ENCODE data around the gene TTC34.

The TTC34 gene, protein sequence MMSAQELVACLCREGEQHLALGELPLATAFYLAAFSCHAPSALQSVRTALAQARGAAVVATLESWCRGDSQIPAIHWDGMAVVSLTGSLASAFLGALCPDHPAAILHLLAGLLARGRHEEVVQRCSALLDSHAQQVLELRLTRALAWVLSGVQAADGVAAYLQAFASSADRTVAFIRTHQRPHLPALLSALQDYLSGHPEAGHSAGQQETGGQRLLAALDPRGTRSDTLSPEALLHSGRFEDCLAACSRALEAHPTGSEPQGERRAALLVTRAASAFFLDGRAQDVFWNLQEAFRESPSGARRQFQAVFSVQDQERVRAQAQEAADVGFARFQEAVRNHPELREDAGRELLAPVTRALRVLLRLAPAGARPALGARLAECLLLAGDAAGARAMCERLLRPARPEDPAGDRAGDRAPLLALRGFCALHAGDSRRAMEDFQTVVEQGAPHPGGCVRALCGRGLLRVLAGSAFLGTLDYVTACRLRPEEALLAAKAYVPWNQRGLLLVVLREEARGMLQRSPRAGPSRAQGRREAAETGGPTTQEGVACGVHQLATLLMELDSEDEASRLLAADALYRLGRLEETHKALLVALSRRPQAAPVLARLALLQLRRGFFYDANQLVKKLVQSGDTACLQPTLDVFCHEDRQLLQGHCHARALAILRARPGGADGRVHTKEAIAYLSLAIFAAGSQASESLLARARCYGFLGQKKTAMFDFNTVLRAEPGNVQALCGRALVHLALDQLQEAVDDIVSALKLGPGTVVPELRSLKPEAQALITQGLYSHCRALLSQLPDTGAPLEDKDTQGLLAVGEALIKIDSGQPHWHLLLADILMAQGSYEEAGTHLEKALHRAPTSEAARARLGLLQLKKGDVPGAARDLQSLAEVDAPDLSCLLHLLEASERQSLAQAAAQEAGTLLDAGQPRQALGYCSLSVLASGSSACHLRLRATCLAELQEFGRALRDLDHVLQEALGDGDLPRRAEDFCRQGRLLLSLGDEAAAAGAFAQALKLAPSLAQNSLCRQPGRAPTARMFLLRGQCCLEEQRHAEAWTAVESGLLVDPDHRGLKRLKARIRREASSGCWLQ

DNA sequence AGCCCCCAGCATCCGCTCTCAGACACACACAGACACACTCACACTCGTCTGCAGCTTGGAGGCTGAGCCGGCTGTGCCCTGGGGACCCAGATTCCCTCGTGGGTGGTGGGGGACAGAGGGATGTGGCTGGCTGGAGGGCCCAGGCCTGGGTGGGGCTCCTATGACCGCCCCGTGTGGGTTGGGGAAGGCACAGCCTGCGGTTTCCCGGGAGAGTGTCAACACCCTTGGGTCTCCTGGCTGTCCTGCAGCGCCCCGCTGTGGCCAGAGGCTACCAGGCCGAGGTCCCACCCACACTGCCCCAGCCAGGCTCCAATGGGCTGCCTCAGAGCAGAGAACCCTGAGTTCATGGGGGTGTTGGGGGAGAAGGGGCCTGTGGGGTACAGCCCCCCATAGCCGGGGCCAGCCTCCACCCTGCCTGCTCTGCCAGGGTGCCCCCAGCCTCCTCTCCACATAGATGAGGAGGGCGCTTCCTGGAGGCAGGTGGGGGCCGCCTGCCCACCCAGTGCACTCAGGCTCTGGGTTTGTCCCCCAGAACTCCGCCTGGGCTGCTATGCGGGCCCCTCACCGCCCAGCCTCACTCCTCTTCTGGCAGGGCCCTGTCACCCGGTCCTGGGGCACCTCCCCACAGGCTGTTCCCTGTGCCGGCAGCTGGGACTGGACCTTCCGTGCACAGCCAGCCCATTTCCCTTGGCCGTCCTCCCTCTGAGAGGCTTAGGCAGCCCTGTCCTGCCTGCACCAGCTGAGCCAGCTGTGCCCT is at the start of gene TTC34:
TTC34 (minus strand) TSS at position 159 of the 757 bp plus-strand sequence. CDS start 866 bp downstream, outside the sequence.
- no peaks in the 10 kb centered on the region for H3K9me3 ChIP-seq (ENCODE audit: low read length)
- H3K27me3 ChIP-seq (ENCODE audit: insufficient read depth, low read length): peaks cover 46% of the 10 kb centered on the region
- H3K36me3 ChIP-seq (ENCODE audit: insufficient read depth, low read length): no peaks in the 10 kb centered on the region
- no peak within 1 kb of the TSS for H2AFZ ChIP-seq (ENCODE audit: low read depth, low read length)
- H3K4me1 ChIP-seq (ENCODE audit: insufficient read depth, low read length): no peaks in the 10 kb centered on the region
- no peak within 1 kb of the TSS for H3K4me3 ChIP-seq (ENCODE audit: low read length)

DNA sequence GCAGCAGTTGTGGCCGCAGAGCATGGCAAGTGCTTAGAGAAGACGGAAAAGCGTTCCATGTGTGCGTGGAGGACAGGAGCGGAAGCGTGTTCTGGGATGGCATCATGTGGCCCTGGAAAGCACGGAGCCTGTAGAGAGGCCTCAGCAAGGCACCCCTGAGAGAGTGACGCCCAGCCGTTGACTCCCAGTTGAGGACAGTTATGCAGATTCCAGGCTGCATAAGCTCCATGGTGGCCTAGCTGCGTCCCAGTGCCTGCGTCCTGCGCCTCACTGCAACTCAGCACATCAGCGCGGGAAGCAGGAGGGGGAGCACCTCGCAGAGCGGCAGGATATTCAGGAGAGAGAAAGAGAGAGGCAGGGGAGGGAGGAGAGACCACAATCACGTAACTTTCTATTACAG is 49.0 kb upstream of the TTC34 start:
- H3K36me3 ChIP-seq (ENCODE audit: insufficient read depth, low read length): no peaks in the 10 kb centered on the region
- H3K27me3 ChIP-seq (ENCODE audit: insufficient read depth, low read length): peaks cover 51% of the 10 kb centered on the region
- no peaks in the 10 kb centered on the region for H3K9me3 ChIP-seq (ENCODE audit: low read length)
- no peaks in the 10 kb centered on the region for H3K4me1 ChIP-seq (ENCODE audit: insufficient read depth, low read length)
- no peak overlapping the region for H2AFZ ChIP-seq (ENCODE audit: low read depth, low read length)
- H3K4me3 ChIP-seq (ENCODE audit: low read length): no peak overlapping the region

DNA sequence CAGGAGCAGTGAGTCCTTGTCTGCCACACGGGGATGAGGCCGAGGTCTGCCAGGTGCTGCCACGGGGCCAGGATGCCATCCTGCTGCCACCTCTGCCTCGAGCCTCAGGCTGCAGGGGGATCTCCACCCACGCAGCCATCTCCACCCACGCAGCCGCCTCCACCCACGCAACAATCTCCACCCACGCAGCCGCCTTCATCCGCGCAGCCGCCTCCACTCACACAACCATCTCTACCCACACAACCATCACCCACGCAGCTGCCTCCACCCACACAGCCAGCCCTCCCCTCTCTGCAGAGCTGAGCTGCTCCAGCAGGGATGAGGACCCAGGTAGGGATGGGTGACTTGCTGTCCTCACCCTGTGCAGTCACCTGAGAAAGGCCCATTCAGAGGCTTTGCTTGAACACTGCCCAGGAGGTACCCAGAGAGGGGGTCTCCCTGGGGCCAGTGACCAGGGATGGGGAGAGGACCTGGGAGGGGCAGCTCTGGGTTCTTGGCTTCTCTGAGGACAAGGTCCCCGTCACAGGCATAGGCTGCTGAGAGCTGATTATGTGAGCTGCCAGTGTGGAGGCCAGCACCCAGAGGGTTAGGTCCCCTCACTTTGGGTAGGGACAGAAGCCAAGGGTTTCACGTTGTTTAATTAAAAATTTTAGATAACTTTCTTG is 46.6 kb upstream of the TTC34 start:
- Histone ChIP-seq H3K9me3 (ENCODE audit: low read length) (no peaks in the 10 kb centered on the region), H3K27me3 (ENCODE audit: insufficient read depth, low read length) (peaks cover 38% of the 10 kb centered on the region), H3K4me3 (ENCODE audit: low read length) (no peak overlapping the region), H2AFZ (ENCODE audit: low read depth, low read length) (no peak overlapping the region), H3K4me1 (ENCODE audit: insufficient read depth, low read length) (no peaks in the 10 kb centered on the region), H3K36me3 (ENCODE audit: insufficient read depth, low read length) (no peaks in the 10 kb centered on the region)

DNA sequence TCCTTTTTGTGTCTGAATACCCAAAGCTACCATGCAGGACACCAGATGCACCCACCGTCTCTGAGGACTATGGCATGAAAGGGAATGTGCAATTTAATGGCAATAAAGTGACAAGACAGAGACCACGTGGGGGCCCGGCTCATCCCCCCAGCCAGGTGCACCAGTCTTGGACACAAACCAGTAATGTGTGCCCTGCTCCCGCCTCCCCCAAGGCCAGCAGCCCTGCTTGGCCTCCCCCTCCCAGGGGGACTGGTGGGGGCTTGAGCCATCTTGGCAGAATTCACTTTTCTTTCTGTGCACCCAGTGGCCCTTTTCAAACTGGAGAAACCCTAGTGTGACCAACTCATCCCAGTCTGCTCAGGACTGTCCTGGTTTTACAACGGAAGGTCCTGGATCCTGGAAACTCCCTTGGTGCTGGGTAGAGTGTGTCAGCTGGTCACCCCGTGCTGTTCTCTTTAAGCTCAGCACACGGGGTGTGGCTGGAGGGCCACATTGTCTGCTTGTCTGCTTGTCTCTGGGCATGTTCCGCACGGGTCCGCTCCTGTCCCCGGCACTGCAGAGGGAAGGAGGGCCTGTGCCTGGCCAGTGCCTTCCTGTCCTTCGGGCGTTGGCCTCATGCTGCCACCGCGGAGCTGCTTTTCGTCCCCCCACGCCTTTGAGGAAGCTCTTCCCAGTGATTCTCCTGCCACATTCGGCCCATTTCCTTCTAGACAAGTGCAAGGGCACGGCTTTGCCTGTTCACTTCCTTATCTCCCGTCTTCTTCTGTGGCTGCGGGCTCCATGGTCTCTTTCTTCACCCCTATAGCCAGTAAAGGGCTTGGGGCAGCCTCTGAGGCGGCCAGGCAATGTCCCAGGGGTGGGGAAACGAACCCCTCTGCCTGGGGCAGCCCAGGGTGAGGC is 45.8 kb upstream of the TTC34 start:
- Histone ChIP-seq H3K27me3 (ENCODE audit: insufficient read depth, low read length) (peaks cover 33% of the 10 kb centered on the region), H2AFZ (ENCODE audit: low read depth, low read length) (no peak overlapping the region), H3K4me3 (ENCODE audit: low read length) (no peak overlapping the region), H3K36me3 (ENCODE audit: insufficient read depth, low read length) (no peaks in the 10 kb centered on the region), H3K4me1 (ENCODE audit: insufficient read depth, low read length) (no peaks in the 10 kb centered on the region), H3K9me3 (ENCODE audit: low read length) (no peaks in the 10 kb centered on the region)

DNA sequence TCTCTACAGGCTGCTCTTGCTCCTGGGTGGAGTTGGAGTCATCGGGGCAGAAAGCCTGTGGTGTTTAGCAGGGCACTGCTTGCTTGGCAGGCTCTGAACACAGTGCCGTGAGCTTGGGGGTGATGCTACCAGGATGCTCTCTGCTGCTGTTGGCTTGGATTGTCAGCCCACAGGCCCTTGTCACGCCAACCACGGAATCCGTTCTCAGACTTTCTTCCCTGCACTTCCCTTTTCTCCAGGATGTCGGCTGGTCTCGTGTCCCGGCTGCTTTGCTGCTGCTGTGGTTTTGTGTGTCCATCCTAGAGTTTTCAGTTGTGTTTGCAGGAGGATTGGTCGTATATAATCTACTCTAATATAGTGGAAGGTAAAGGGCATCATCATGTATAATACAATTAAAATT is 44.4 kb upstream of the TTC34 start:
- Histone ChIP-seq H3K36me3 (ENCODE audit: insufficient read depth, low read length) (no peaks in the 10 kb centered on the region), H3K4me1 (ENCODE audit: insufficient read depth, low read length) (no peaks in the 10 kb centered on the region), H3K9me3 (ENCODE audit: low read length) (no peaks in the 10 kb centered on the region), H3K27me3 (ENCODE audit: insufficient read depth, low read length) (peaks cover 32% of the 10 kb centered on the region), H2AFZ (ENCODE audit: low read depth, low read length) (no peak overlapping the region), H3K4me3 (ENCODE audit: low read length) (no peak overlapping the region)

DNA sequence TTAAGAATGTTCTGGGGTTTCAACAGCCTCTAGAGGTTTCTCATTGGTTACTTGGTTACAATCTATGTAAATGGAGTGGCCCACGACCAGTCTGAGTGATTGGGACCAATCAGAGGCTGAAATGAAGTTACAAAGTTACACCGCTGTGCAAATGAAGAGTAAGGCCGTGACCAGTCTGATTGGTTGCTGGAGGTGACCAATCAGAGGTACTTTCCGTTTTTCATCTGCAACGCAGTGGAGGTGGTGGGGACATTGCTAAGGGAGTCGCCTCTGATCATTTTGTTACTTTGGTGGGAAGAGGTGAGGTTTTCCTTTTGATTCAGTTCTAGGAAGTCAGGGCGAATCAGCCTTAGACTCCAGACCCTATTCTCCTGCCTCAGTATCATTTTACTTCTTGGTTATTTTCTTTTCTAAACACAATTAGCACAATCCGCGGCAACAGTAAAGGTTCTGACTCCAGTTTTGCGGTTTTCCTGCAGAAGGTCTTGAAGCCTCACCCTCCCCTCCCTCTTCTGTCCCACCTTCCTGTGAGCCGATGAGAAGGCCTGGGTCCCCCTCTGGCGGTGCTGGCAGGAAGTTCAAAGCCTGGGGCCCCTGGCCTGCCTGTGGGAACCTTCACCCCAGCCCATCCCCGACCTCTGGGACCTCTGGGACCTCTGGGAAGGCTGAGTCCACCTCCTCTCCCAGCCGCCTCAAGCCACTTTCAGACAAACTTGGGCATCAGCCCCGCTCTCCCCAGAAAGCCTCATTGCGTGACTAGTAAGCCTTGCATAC is 38.7 kb upstream of the TTC34 start:
- Histone ChIP-seq H3K36me3 (ENCODE audit: insufficient read depth, low read length) (no peaks in the 10 kb centered on the region), H3K4me3 (ENCODE audit: low read length) (no peak overlapping the region), H3K4me1 (ENCODE audit: insufficient read depth, low read length) (no peaks in the 10 kb centered on the region), H2AFZ (ENCODE audit: low read depth, low read length) (no peak overlapping the region), H3K9me3 (ENCODE audit: low read length) (peaks cover 4% of the 10 kb centered on the region), H3K27me3 (ENCODE audit: insufficient read depth, low read length) (peaks cover 27% of the 10 kb centered on the region)

DNA sequence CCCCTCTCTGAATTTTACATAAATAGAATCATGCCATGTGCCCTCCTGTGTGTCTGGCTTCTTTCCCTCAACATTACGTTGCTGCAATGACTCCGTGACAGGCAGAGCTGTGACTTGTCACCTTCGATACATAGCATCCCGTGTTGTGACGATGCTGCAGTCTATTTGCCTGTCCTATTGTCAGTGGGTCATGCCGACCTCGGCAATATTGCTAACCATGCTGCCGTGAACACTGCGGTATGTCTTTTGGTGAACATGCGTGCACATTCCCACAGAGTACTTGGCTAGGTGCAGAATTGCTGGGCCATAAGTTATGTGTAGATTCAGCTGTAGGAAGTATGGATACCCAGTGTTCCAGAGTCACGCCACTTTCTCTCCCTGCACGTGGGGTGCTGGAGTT is 36.3 kb upstream of the TTC34 start:
- Histone ChIP-seq H2AFZ (ENCODE audit: low read depth, low read length) (no peak overlapping the region), H3K27me3 (ENCODE audit: insufficient read depth, low read length) (peaks cover 43% of the 10 kb centered on the region), H3K36me3 (ENCODE audit: insufficient read depth, low read length) (no peaks in the 10 kb centered on the region), H3K4me3 (ENCODE audit: low read length) (no peak overlapping the region), H3K4me1 (ENCODE audit: insufficient read depth, low read length) (no peaks in the 10 kb centered on the region), H3K9me3 (ENCODE audit: low read length) (peaks cover 4% of the 10 kb centered on the region)

DNA sequence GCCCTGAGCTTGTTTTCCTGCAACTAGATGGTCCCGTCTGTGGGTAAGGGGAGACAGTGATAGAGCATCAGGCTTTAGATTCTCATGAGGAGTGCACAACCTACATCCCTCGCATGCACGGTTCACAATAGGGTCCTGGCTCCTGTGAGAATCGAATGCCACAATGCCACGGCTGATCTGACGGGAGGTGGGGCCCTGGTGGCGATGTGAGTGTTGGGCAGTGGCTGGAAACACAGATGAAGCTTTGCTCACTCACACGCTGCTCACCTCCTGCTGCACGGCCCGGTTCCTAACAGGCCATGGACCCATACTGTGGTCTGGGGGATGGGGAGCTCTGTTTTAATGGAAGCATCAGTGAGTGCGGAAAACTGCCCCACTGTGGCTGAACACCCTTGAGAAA is 35.8 kb upstream of the TTC34 start:
- H3K9me3 ChIP-seq (ENCODE audit: low read length): peaks cover 4% of the 10 kb centered on the region
- no peak overlapping the region for H2AFZ ChIP-seq (ENCODE audit: low read depth, low read length)
- no peaks in the 10 kb centered on the region for H3K36me3 ChIP-seq (ENCODE audit: insufficient read depth, low read length)
- no peaks in the 10 kb centered on the region for H3K4me1 ChIP-seq (ENCODE audit: insufficient read depth, low read length)
- H3K4me3 ChIP-seq (ENCODE audit: low read length): no peak overlapping the region
- H3K27me3 ChIP-seq (ENCODE audit: insufficient read depth, low read length): peaks cover 43% of the 10 kb centered on the region

DNA sequence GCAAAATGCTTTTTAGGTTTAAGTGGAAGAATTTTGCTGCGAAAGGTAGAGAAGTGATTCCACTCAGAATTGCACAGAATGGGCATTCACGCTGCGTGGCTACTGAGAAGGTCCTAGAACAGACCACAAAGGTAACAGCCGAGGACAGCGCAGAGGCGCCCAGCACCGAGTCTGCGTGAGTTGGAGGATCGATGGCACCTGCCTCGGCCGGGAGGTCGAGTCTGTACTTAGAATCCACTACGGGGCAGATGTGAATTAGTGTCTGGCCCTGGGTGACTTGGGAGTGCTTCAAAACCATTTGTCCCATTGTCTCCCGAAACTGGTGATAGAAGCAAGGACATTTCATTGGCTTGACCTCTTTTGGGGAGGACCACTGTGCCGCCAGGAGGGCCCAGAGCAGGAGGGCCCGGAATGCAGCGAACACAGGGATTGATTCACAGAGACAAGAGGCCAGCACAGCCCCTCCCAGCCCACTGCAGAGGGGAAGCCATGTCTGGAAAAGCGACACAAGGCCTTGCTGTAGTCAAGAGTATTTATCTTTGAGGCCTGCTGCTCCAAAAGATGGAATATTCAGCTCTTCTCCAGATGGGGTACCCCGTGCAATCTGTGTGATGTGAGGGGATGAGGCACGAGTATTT is 35.0 kb upstream of the TTC34 start:
- Histone ChIP-seq H3K27me3 (ENCODE audit: insufficient read depth, low read length) (peaks cover 43% of the 10 kb centered on the region), H2AFZ (ENCODE audit: low read depth, low read length) (no peak overlapping the region), H3K4me1 (ENCODE audit: insufficient read depth, low read length) (no peaks in the 10 kb centered on the region), H3K4me3 (ENCODE audit: low read length) (no peak overlapping the region), H3K9me3 (ENCODE audit: low read length) (peaks cover 4% of the 10 kb centered on the region), H3K36me3 (ENCODE audit: insufficient read depth, low read length) (no peaks in the 10 kb centered on the region)

DNA sequence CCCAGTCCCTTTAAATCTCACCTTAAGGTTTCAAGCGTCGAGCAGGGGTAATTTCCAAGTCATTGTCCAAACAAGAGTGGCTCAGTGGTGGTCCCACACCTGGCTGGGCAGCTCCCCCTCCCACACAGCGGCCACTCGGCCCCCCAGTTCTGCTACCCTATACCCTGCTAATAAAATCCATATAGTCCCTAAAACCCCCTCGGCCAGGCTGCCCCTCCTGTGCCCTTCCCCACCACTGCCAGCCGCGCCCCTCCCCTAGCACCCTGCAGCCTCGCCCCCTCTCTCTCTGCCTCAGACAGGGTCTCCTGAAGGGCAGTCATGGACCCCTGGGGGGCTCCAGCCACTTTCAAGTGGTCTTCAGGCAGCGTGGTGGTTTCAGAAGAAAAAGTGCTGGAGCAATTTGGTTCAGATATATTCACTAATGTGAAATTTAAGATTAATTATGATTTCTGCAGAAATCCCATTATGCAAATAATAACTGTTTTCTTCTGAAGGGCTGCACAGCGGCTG is 34.2 kb upstream of the TTC34 start:
- Histone ChIP-seq H3K27me3 (ENCODE audit: insufficient read depth, low read length) (peaks cover 43% of the 10 kb centered on the region), H2AFZ (ENCODE audit: low read depth, low read length) (no peak overlapping the region), H3K36me3 (ENCODE audit: insufficient read depth, low read length) (no peaks in the 10 kb centered on the region), H3K9me3 (ENCODE audit: low read length) (peaks cover 4% of the 10 kb centered on the region), H3K4me3 (ENCODE audit: low read length) (no peak overlapping the region), H3K4me1 (ENCODE audit: insufficient read depth, low read length) (no peaks in the 10 kb centered on the region)

All from neuron (in vitro differentiated cells).